ENCODE measurements around the gene DIPK1B. TPM values are rescaled to one million over a fixed set of nuclear protein-coding genes. Genes with fewer than 3 reads are reported as not detected.
A peak's percentile ranks its signal among the peaks of the same experiment; 100 is the strongest.

Gene DIPK1B
- total RNA-seq, 1 donor from 2014 or later: 22.4 TPM

GRCh38 chr9:136724772-136725171, 12.4 kb downstream of the DIPK1B start:
- no peaks in the 10 kb centered on the region for H3K9me3 ChIP-seq (ENCODE audit: insufficient read depth, low read depth, low read length)
- H3K4me1 ChIP-seq (ENCODE audit: insufficient read depth, low read length): peaks cover 45% of the 10 kb centered on the region
- H3K4me3 ChIP-seq (ENCODE audit: insufficient read depth, low read depth, low read length): no peak overlapping the region
- H3K79me2 ChIP-seq (ENCODE audit: insufficient read depth, low read length): peaks cover 62% of the 10 kb centered on the region
- DNase-seq (ENCODE audit: low read depth): no peak
- TF ChIP-seq CTCF (IDR thresholded peaks at IDR 0.05; ENCODE audit: insufficient read depth, low read depth, low read length) (no peak), EZH2 (IDR thresholded peaks at IDR 0.05; ENCODE audit: insufficient read depth, low read length) (no peak)
- Mint-ChIP-seq H3K9me3 (ENCODE audit: unreplicated experiment) (no peaks in the 10 kb centered on the region), H3K36me3 (ENCODE audit: low read depth, unreplicated experiment) (peaks cover 8% of the 10 kb centered on the region), H3K4me3 (ENCODE audit: unreplicated experiment) (peak overlapping the region; percentile 67), H3K27me3 (ENCODE audit: low read depth, unreplicated experiment) (no peaks in the 10 kb centered on the region), H3K4me1 (ENCODE audit: low read depth, unreplicated experiment) (peaks cover 15% of the 10 kb centered on the region), H3K27ac (ENCODE audit: unreplicated experiment) (no peak overlapping the region)
- peaks cover 79% of the 10 kb centered on the region for H4K20me1 ChIP-seq (ENCODE audit: insufficient read depth, low read length)
- no peaks in the 10 kb centered on the region for H3K27me3 ChIP-seq (ENCODE audit: insufficient read depth, low read length)
- no peak overlapping the region for H3K9ac ChIP-seq (ENCODE audit: low read length)
- peak overlapping the region; percentile 97 for H3K4me2 ChIP-seq (ENCODE audit: low read length)
- H2AFZ ChIP-seq (ENCODE audit: low read depth, low read length): no peak overlapping the region
- peaks cover 22% of the 10 kb centered on the region for H3K36me3 ChIP-seq (ENCODE audit: insufficient read depth, low read length)
- FAIRE-seq: no peak
- no peak overlapping the region for H3K27ac ChIP-seq (ENCODE audit: low read depth, low read length)

- DNase-seq (ENCODE audit: low read depth): peak; percentile 32
- FAIRE-seq: no peak
- Mint-ChIP-seq H3K4me3 (ENCODE audit: unreplicated experiment) (peak overlapping the region; percentile 97), H3K36me3 (ENCODE audit: low read depth, unreplicated experiment) (peaks cover 8% of the 10 kb centered on the region), H3K27me3 (ENCODE audit: low read depth, unreplicated experiment) (no peaks in the 10 kb centered on the region), H3K27ac (ENCODE audit: unreplicated experiment) (peak overlapping the region; percentile 47), H3K9me3 (ENCODE audit: unreplicated experiment) (no peaks in the 10 kb centered on the region), H3K4me1 (ENCODE audit: low read depth, unreplicated experiment) (peaks cover 15% of the 10 kb centered on the region)
- Histone ChIP-seq H3K9ac (ENCODE audit: low read length) (peak overlapping the region; percentile 90), H2AFZ (ENCODE audit: low read depth, low read length) (no peak overlapping the region), H3K36me3 (ENCODE audit: insufficient read depth, low read length) (peaks cover 22% of the 10 kb centered on the region), H3K27ac (ENCODE audit: low read depth, low read length) (no peak overlapping the region), H3K4me3 (ENCODE audit: insufficient read depth, low read depth, low read length) (peak overlapping the region; percentile 91), H3K9me3 (ENCODE audit: insufficient read depth, low read depth, low read length) (no peaks in the 10 kb centered on the region), H3K4me2 (ENCODE audit: low read length) (peak overlapping the region; percentile 97), H3K79me2 (ENCODE audit: insufficient read depth, low read length) (peaks cover 70% of the 10 kb centered on the region), H3K27me3 (ENCODE audit: insufficient read depth, low read length) (no peaks in the 10 kb centered on the region), H3K4me1 (ENCODE audit: insufficient read depth, low read length) (peaks cover 42% of the 10 kb centered on the region), H4K20me1 (ENCODE audit: insufficient read depth, low read length) (peaks cover 86% of the 10 kb centered on the region)
- TF ChIP-seq CTCF (IDR thresholded peaks at IDR 0.05; ENCODE audit: insufficient read depth, low read depth, low read length) (no peak), EZH2 (IDR thresholded peaks at IDR 0.05; ENCODE audit: insufficient read depth, low read length) (no peak)
Observed at GRCh38 chr9:136725612-136726011, 13.2 kb downstream of the DIPK1B start.

GRCh38 chr9:136726118-136726517, 13.7 kb downstream of the DIPK1B start:
- Mint-ChIP-seq H3K27ac (ENCODE audit: unreplicated experiment) (peak overlapping the region; percentile 72), H3K4me3 (ENCODE audit: unreplicated experiment) (peak overlapping the region; percentile 97), H3K4me1 (ENCODE audit: low read depth, unreplicated experiment) (peaks cover 15% of the 10 kb centered on the region), H3K36me3 (ENCODE audit: low read depth, unreplicated experiment) (peaks cover 7% of the 10 kb centered on the region), H3K27me3 (ENCODE audit: low read depth, unreplicated experiment) (no peaks in the 10 kb centered on the region), H3K9me3 (ENCODE audit: unreplicated experiment) (no peaks in the 10 kb centered on the region)
- peak overlapping the region; percentile 27 for H3K27ac ChIP-seq (ENCODE audit: low read depth, low read length)
- peaks cover 22% of the 10 kb centered on the region for H3K36me3 ChIP-seq (ENCODE audit: insufficient read depth, low read length)
- no peak for FAIRE-seq
- TF ChIP-seq CTCF (IDR thresholded peaks at IDR 0.05; ENCODE audit: insufficient read depth, low read depth, low read length): no peak
- no peak for TF ChIP-seq EZH2 (IDR thresholded peaks at IDR 0.05; ENCODE audit: insufficient read depth, low read length)
- no peak for DNase-seq (ENCODE audit: low read depth)
- H3K9me3 ChIP-seq (ENCODE audit: insufficient read depth, low read depth, low read length): no peaks in the 10 kb centered on the region
- peaks cover 37% of the 10 kb centered on the region for H3K4me1 ChIP-seq (ENCODE audit: insufficient read depth, low read length)
- peaks cover 75% of the 10 kb centered on the region for H3K79me2 ChIP-seq (ENCODE audit: insufficient read depth, low read length)
- peak overlapping the region; percentile 91 for H3K4me3 ChIP-seq (ENCODE audit: insufficient read depth, low read depth, low read length)
- peak overlapping the region; percentile 97 for H3K4me2 ChIP-seq (ENCODE audit: low read length)
- peak overlapping the region; percentile 90 for H3K9ac ChIP-seq (ENCODE audit: low read length)
- peaks cover 81% of the 10 kb centered on the region for H4K20me1 ChIP-seq (ENCODE audit: insufficient read depth, low read length)
- no peaks in the 10 kb centered on the region for H3K27me3 ChIP-seq (ENCODE audit: insufficient read depth, low read length)
- no peak overlapping the region for H2AFZ ChIP-seq (ENCODE audit: low read depth, low read length)

All from astrocyte (in vitro differentiated cells and primary cell).